Mesenchymal stem cell (in vitro differentiated cells and primary cell): Measurements from ENCODE around the gene LDLRAD3.

Experiments used
- DNase-seq: peaks from one replicate; pipeline ENCODE4 v3.0.0-alpha.2; 2013
- H2AFZ ChIP-seq: one replicate; pipeline ENCODE4 v1.6.1; 2013; ENCODE audit warnings: low read depth, mild to moderate bottlenecking, control low read depth, inconsistent platforms, low read length, moderate library complexity
- H2AK5ac ChIP-seq: 2 replicates; pipeline ENCODE4 v1.6.1; 2013; ENCODE audit warnings: low read length, moderate library complexity, mild to moderate bottlenecking, inconsistent platforms; ENCODE audit not compliant: severe bottlenecking
- H2BK120ac ChIP-seq: one replicate; pipeline ENCODE4 v1.6.1; 2013; ENCODE audit warnings: low read depth, mild to moderate bottlenecking, inconsistent platforms, low read length, moderate library complexity
- H2BK12ac ChIP-seq, 2 experiments: one replicate each; pipeline ENCODE4 v1.6.1; 2013; ENCODE audit warnings: inconsistent platforms in 2 of 2, low read length in 2 of 2, mild to moderate bottlenecking in 2 of 2, moderate library complexity in 2 of 2, control low read depth in 1 of 2
- H2BK15ac ChIP-seq: one replicate; pipeline ENCODE4 v1.6.1; 2013; ENCODE audit warnings: mild to moderate bottlenecking, low read depth, inconsistent platforms; ENCODE audit not compliant: poor library complexity, severe bottlenecking
- H2BK5ac ChIP-seq: 2 replicates; pipeline ENCODE4 v1.6.1; 2013; ENCODE audit warnings: low read depth, mild to moderate bottlenecking, low read length, control low read depth, inconsistent platforms; ENCODE audit not compliant: poor library complexity, severe bottlenecking
- H3K14ac ChIP-seq, 2 experiments: one replicate each; pipeline ENCODE4 v1.6.1; 2013; ENCODE audit warnings: inconsistent platforms in 2 of 2, low read length in 2 of 2, control low read depth in 1 of 2, mild to moderate bottlenecking in 1 of 2, moderate library complexity in 1 of 2
- H3K18ac ChIP-seq, 2 experiments: one replicate each; pipeline ENCODE4 v1.6.1; 2013; ENCODE audit warnings: inconsistent platforms in 2 of 2, low read length in 2 of 2, control low read depth in 1 of 2, low read depth in 1 of 2, mild to moderate bottlenecking in 1 of 2
- H3K23ac ChIP-seq, 2 experiments: one replicate each; pipeline ENCODE4 v1.6.1; 2013; ENCODE audit warnings: inconsistent platforms in 2 of 2, low read length in 2 of 2, mild to moderate bottlenecking in 2 of 2, moderate library complexity in 2 of 2, control low read depth in 1 of 2
- H3K27ac ChIP-seq: 2 replicates; pipeline ENCODE4 v1.5.1; 2013; ENCODE audit warnings: mild to moderate bottlenecking, moderate library complexity, low read length, control low read depth, inconsistent platforms; ENCODE audit not compliant: poor library complexity, severe bottlenecking
- H3K27me3 ChIP-seq, 2 experiments: 2 replicates each; pipeline versions ENCODE4 v1.6.1 to v1.7.0; 2013; ENCODE audit warnings: low read length in 2 of 2, mild to moderate bottlenecking in 2 of 2, moderate library complexity in 2 of 2, control low read depth in 1 of 2, inconsistent platforms in 1 of 2; ENCODE audit not compliant: control insufficient read depth in 1 of 2, insufficient read depth in 1 of 2
- H3K36me3 ChIP-seq, 2 experiments: 2 replicates each; pipeline versions ENCODE4 v1.6.1 to v1.7.0; 2013; ENCODE audit warnings: low read length in 2 of 2, control low read depth in 1 of 2, inconsistent platforms in 1 of 2, low read depth in 1 of 2, mild to moderate bottlenecking in 1 of 2; ENCODE audit not compliant: insufficient read depth in 2 of 2, control insufficient read depth in 1 of 2
- H3K4ac ChIP-seq, 2 experiments: one replicate each; pipeline ENCODE4 v1.6.1; 2013; ENCODE audit warnings: inconsistent platforms in 2 of 2, low read length in 2 of 2, mild to moderate bottlenecking in 2 of 2, moderate library complexity in 2 of 2, control low read depth in 1 of 2, low read depth in 1 of 2
- H3K4me1 ChIP-seq: 2 replicates; pipeline ENCODE4 v1.6.1; 2013; ENCODE audit warnings: low read depth, low read length, control low read depth; ENCODE audit not compliant: control insufficient read depth, insufficient read depth
- H3K4me2 ChIP-seq: 2 replicates; pipeline ENCODE4 v1.6.1; 2013; ENCODE audit warnings: low read length, mild to moderate bottlenecking, inconsistent platforms; ENCODE audit not compliant: poor library complexity, severe bottlenecking
- H3K4me3 ChIP-seq, 2 experiments: 2 replicates each; pipeline versions ENCODE4 v1.5.1 to v1.7.0; 2013; ENCODE audit warnings: low read length in 2 of 2, mild to moderate bottlenecking in 2 of 2, control low read depth in 1 of 2, low read depth in 1 of 2; ENCODE audit not compliant: insufficient read depth in 1 of 2
- H3K79me1 ChIP-seq: replicated peaks from 2 replicates; pipeline ENCODE4 v1.6.1; 2013; ENCODE audit warnings: mild to moderate bottlenecking, control low read depth, low read length, inconsistent platforms; ENCODE audit not compliant: poor library complexity, severe bottlenecking
- H3K9ac ChIP-seq: 2 replicates; pipeline ENCODE4 v1.7.0; 2013; ENCODE audit warnings: mild to moderate bottlenecking, low read length, moderate library complexity
- H3K9me3 ChIP-seq: 2 replicates; pipeline ENCODE4 v1.7.0; 2013; ENCODE audit warnings: mild to moderate bottlenecking, low read length; ENCODE audit not compliant: control insufficient read depth
- H4K8ac ChIP-seq: one replicate; pipeline ENCODE4 v1.6.1; 2013; ENCODE audit warnings: inconsistent platforms, mild to moderate bottlenecking, low read length, moderate library complexity
- H4K91ac ChIP-seq: one replicate; pipeline ENCODE4 v1.6.1; 2013; ENCODE audit warnings: mild to moderate bottlenecking, low read length, inconsistent platforms
- WGBS: methylation state at CpG from one replicate; pipeline ENCODE4 v1.1.7; 2013; ENCODE audit warnings: mixed read lengths; 5-methylcytosine and 5-hydroxymethylcytosine counted together

LDLRAD3 gene

DNA sequence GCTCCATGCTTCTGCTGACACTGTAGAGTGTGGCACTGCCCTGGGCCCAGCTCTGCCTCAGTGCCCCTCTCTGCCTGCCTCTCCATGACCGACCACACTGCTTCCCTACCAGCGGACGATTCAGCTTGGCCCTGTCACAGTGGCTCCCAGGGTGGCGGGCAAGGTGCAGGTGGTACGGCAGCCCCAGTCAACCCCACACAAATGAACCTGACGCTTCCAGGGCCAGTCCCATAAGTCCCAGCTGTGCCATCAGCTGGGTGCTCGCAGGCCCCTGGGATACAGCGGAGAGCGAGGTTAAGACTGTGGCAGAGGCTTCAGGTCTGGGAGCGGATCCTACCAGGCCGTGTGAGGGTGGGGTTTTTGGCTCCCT, 134.8 kb downstream of the LDLRAD3 start:
- Histone ChIP-seq H2BK120ac (no peak overlapping the region), H3K9ac (no peak overlapping the region), H2AK5ac (no peak overlapping the region), H2BK12ac (peak overlapping the region; percentile 47 to 90), H3K36me3 (peaks cover 0 to 17% of the 10 kb centered on the region in 2 experiments), H3K27me3 (no peaks in the 10 kb centered on the region), H3K4me1 (peaks cover 14% of the 10 kb centered on the region), H3K18ac (peak overlapping the region; percentile 69 to 91), H3K14ac (peak overlapping the region in 1 of 2 experiments; percentile 73), H2BK15ac (peak overlapping the region; percentile 70), H4K91ac (peak overlapping the region; percentile 82), H2BK5ac (no peak overlapping the region), H3K9me3 (peaks cover 3% of the 10 kb centered on the region), H3K23ac (no peak overlapping the region), H3K4me3 (no peak overlapping the region), H4K8ac (peak overlapping the region; percentile 61), H2AFZ (no peak overlapping the region), H3K4me2 (no peak overlapping the region), H3K27ac (no peak overlapping the region), H3K4ac (peak overlapping the region; percentile 47 to 66), H3K79me1 (no peaks in the 10 kb centered on the region)
- 98% methylated on average over 11 of the region's 11 CpGs for WGBS
- DNase-seq, result no peak

DNA sequence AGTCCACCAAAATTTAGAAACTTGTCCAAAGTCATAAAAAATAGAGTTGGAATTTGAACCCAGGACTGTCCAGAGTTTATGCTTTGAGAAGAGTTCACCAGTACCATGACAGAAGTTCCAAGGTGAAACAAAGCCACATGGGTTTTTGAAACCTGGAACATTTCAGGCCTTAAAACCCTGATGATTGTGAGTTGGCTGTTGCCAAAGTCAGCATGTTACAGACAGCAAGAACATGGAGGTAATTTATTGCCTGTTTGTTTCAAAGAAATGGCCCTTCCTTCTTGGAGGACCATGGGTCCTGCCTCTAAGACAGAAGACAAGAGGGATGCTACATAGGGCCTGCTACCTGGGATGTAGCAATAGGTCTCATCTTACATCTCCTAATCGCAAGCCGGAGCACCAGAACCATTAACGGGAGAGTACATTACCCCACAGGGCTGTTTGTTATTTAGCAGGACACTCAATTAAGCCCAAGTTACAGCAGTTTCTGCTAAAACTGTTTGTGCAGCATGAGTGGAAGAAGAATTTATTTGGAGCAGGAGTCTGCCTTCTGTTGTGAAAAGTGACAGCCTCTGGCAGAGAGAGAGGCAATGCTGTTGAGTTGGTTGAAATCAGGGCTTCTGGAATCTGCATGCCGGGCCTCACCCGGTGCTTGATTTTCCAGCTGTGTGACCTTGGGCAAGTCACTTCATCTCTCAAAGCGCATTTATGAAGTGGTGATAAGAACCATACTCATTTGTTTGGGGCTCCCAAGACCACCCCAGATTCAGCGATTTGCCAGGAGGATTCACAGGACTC, 136.2 kb downstream of the LDLRAD3 start:
- H3K4me2 ChIP-seq, result no peak overlapping the region
- H3K79me1 ChIP-seq, result no peaks in the 10 kb centered on the region
- H3K9ac ChIP-seq, result no peak overlapping the region
- H3K4me1 ChIP-seq, result peaks cover 9% of the 10 kb centered on the region
- H3K18ac ChIP-seq, result no peak overlapping the region
- no peak overlapping the region for H2BK5ac ChIP-seq
- H4K8ac ChIP-seq, result no peak overlapping the region
- H3K27me3 ChIP-seq, result no peaks in the 10 kb centered on the region
- H2AK5ac ChIP-seq, result no peak overlapping the region
- peaks cover 7% of the 10 kb centered on the region for H3K9me3 ChIP-seq
- H2BK15ac ChIP-seq, result no peak overlapping the region
- DNase-seq, result no peak
- no peak overlapping the region for H3K27ac ChIP-seq
- WGBS, result 72% methylated on average over 7 of the region's 7 CpGs
- H2AFZ ChIP-seq, result no peak overlapping the region
- H2BK12ac ChIP-seq, result peak overlapping the region in 1 of 2 experiments; percentile 16
- no peak overlapping the region for H2BK120ac ChIP-seq
- H3K4ac ChIP-seq, result no peak overlapping the region
- H4K91ac ChIP-seq, result no peak overlapping the region
- H3K14ac ChIP-seq, result no peak overlapping the region
- H3K4me3 ChIP-seq, result no peak overlapping the region
- no peak overlapping the region for H3K23ac ChIP-seq
- H3K36me3 ChIP-seq, result peaks cover 0 to 22% of the 10 kb centered on the region in 2 experiments

DNA sequence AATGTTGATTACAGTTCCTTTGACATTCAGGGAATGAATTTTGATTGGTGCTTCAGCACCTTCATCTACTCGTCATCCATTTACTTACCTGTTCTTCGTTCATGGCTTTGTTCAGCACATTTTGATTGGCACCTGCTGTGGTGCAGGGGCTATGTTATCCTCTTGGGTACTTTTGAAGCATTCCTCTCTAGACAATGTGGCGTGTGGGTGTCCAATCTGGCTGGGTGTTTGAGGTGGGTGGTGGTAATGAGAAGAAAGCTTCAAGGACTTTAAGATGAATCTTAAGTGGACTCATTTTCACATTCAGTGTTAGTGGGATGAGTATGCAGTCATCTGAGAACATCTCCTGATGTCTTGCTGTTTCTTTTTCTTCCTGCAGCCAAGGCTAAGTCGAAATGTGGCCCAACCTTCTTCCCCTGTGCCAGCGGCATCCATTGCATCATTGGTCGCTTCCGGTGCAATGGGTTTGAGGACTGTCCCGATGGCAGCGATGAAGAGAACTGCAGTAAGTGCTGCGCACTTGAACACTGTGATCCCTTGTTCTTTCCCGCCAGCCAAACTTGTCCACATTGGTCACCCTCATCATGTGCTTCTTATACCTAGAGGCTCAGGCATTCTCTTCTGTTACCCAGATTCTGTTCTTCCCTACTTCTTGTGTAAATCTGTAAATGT, 137.5 kb downstream of the LDLRAD3 start:
- WGBS, result 97% methylated on average over 11 of the region's 11 CpGs
- H2BK120ac ChIP-seq, result no peak overlapping the region
- H2BK15ac ChIP-seq, result no peak overlapping the region
- no peak overlapping the region for H4K91ac ChIP-seq
- no peaks in the 10 kb centered on the region for H3K27me3 ChIP-seq
- no peak overlapping the region for H3K4me2 ChIP-seq
- H2AFZ ChIP-seq, result no peak overlapping the region
- H3K27ac ChIP-seq, result no peak overlapping the region
- H3K9ac ChIP-seq, result no peak overlapping the region
- DNase-seq, result no peak
- H3K4ac ChIP-seq, result no peak overlapping the region
- no peak overlapping the region for H3K18ac ChIP-seq
- H4K8ac ChIP-seq, result no peak overlapping the region
- no peaks in the 10 kb centered on the region for H3K79me1 ChIP-seq
- no peak overlapping the region for H3K14ac ChIP-seq
- no peak overlapping the region for H2BK5ac ChIP-seq
- no peak overlapping the region for H3K23ac ChIP-seq
- no peak overlapping the region for H3K4me3 ChIP-seq
- no peak overlapping the region for H2BK12ac ChIP-seq
- peaks cover 3% of the 10 kb centered on the region for H3K9me3 ChIP-seq
- no peak overlapping the region for H2AK5ac ChIP-seq
- H3K36me3 ChIP-seq, result peaks cover 0 to 26% of the 10 kb centered on the region in 2 experiments
- H3K4me1 ChIP-seq, result peaks cover 9% of the 10 kb centered on the region

DNA sequence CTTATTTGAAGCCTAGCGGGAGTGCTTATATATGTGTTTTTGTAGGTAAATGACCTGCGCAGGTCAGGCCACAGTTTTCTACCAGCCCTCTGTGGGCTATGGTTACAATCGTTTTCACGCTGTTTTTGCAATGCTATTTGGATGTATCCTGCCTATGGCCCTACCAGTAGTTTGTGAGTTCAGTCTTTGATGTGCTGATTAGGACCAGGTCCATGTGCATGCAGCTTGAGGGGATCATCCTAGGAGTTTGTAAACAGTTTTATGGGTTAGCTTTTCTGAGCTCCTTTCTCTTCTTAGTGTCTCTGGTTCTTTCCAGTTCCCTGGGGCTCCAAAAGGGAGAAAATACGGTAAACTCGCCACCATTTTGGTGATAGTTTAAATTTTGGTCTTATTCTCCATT, 142.5 kb downstream of the LDLRAD3 start:
- Histone ChIP-seq H2BK15ac (no peak overlapping the region), H3K9me3 (peaks cover 3% of the 10 kb centered on the region), H3K4me1 (peaks cover 2% of the 10 kb centered on the region), H3K79me1 (no peaks in the 10 kb centered on the region), H4K91ac (no peak overlapping the region), H3K4me3 (no peak overlapping the region), H3K27ac (no peak overlapping the region), H2AK5ac (no peak overlapping the region), H2BK5ac (no peak overlapping the region), H2BK12ac (no peak overlapping the region), H3K23ac (no peak overlapping the region), H3K18ac (no peak overlapping the region), H4K8ac (no peak overlapping the region), H3K14ac (no peak overlapping the region), H3K4me2 (no peak overlapping the region), H2BK120ac (no peak overlapping the region), H3K4ac (no peak overlapping the region), H3K9ac (no peak overlapping the region), H2AFZ (no peak overlapping the region), H3K27me3 (no peaks in the 10 kb centered on the region), H3K36me3 (peaks cover 0 to 26% of the 10 kb centered on the region in 2 experiments)
- WGBS, result 77% methylated on average over 4 of the region's 6 CpGs
- no peak for DNase-seq
